Activated naive CD4-positive, alpha-beta T cell treated with anti-CD3 and anti-CD28 coated beads, Interleukin-2, amount 50 U/mL, for 72 hours (primary cell): Measurements from ENCODE around the gene MTNR1B. TPM values are rescaled to one million over a fixed set of nuclear protein-coding genes. Genes with fewer than 3 reads are reported as not detected.
A peak's percentile ranks its signal among the peaks of the same experiment; 100 is the strongest.

Source experiments
- ATAC-seq, 2 donors: fragments of 150-1000 bp; cut with Tn5 transposase; 2 replicates each; pipeline ENCODE4 v1.10.0; 2021; ENCODE audit warnings: mild to moderate bottlenecking in 2 of 2, moderate library complexity in 2 of 2
- DNase-seq, 2 donors: peaks; one replicate each; pipeline ENCODE4 v3.0.0; 2021 to 2022; ENCODE audit warnings: low spot score in 2 of 2
- H3K27ac Mint-ChIP-seq, 2 donors: one replicate each; pipeline ENCODE4 v1.8.0; 2022; ENCODE audit warnings: mild to moderate bottlenecking in 2 of 2, mixed read lengths in 2 of 2
- H3K36me3 Mint-ChIP-seq, 2 donors: one replicate each; pipeline ENCODE4 v1.8.0; 2022; ENCODE audit warnings: mixed read lengths in 2 of 2
- H3K9me3 Mint-ChIP-seq, 2 donors: one replicate each; pipeline ENCODE4 v1.8.0; 2022; ENCODE audit warnings: mixed read lengths in 2 of 2
- total RNA-seq, 2 donors: library from RNA; stranded (reverse); gene quantifications; one replicate each; pipeline ENCODE4 v1.2.3, GENCODE V29; 2022

The MTNR1B gene
- total RNA-seq, 2 donors from 2014 or later: not detected

- Mint-ChIP-seq H3K36me3 (peaks cover 0 to 4% of the 10 kb centered on the region in 2 donors), H3K9me3 (peaks cover 4 to 11% of the 10 kb centered on the region in 2 donors), H3K27ac (no peak overlapping the region)
- ATAC-seq (no peak), DNase-seq (no peak)
Measured at GRCh38 chr11:93016595-93016994, 47.1 kb downstream of the MTNR1B start.

DNA sequence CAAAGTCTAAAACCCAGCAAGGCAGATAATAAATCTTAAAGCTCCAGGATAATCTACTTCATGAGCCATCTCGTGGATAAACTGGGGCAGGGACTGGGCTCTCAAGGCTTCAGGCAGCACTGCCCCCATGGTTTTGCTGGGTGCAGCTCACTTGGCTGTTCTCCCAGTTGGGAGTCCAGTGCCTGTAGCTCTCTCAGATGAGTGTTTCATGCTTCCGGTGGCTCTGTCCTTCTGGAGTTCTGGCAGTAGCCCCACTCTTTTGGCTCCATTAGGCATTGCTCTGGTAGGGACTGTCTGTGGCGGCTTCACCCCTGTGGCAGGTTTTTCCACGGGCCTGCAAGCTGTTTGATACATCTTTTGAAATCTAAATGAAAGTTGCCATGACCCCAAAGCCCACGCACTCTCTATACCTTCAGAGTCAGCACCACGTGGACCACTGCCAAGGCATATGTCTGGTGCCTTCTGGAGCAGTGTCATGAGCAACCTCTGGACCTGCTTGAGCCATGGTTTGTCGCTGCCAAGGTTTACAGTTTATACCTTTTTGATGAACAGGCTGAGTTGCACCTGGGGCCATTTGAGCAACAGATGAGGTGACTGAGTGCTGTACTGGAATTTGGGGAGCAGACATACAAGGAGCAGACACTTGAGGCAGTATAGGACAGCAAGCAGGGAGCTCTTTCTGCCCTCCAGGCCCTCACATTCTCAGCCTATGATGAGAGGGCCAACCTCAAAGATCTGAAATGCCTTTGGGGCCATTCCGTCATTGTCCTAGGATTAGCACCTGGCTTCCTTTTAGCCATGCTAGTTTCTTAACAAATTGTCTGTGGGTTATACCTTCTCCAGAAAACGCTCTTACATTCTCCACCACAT, 48.6 kb downstream of the MTNR1B start:
- ATAC-seq (no peak), DNase-seq (no peak)
- no peak overlapping the region for H3K27ac Mint-ChIP-seq
- peaks cover 0 to 4% of the 10 kb centered on the region in 2 donors for H3K36me3 Mint-ChIP-seq
- peaks cover 4 to 8% of the 10 kb centered on the region in 2 donors for H3K9me3 Mint-ChIP-seq

DNA sequence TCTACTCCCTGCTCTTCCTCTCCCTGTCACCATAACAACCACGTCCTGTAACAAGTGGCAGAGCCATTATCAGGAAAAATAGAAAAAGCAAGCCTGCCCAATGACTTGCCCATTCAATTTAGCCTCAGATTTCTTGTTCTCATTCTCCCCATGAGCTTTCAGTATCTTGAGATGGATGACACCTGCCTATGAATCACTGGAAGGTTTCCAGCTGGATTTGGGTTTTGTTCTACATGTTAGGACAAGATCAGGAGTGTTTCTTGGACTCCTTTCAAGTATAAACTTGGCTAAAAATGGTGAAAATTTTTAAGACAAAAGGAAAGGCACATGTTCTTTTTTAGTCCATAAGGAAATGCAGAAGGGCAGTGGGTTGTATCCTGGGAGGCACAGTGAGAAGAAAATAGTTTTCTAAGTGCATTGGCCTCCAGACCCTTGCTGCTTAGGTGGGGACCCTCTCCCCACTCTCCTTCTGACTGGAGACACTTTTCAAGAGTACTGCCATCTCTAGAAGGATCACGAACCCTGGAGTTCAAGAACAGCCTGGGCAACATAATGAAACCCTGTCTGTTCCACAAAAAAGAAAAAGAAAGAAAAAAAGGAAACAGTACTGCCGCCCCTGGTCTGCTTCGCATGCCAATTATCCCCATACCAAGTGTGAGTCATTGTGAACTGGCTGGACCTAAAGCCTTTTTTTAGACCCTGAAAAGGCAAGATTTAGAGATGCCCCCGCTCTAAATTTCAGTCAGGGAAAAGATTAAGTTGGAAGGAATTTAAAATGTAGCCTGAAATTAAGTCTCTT, 51.0 kb downstream of the MTNR1B start:
- Mint-ChIP-seq H3K36me3 (peaks cover 0 to 4% of the 10 kb centered on the region in 2 donors), H3K27ac (no peak overlapping the region), H3K9me3 (peaks cover 0 to 4% of the 10 kb centered on the region in 2 donors)
- DNase-seq (no peak), ATAC-seq (no peak)

DNA sequence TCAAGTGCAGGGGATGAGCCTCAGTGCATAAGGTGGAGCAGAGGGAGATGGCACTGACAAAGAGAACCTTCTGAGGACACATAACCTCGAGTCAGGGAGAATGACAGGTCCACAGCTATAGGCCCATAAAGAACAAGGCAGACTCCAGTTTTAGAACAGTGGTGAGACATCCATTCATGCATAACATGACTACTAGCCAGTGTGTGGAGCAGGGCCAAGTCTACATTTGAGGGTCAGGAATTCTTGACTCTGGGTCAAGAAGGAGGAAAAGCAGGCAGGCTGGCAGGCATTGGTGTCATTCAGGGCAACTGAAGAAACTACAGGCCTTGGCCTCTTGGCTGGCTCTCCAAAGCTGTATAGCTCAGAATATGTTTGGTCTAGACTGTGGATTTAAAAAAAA, 54.9 kb downstream of the MTNR1B start:
- Mint-ChIP-seq H3K36me3 (no peaks in the 10 kb centered on the region), H3K27ac (no peak overlapping the region), H3K9me3 (no peaks in the 10 kb centered on the region)
- ATAC-seq: no peak
- DNase-seq: no peak

- H3K27ac Mint-ChIP-seq: no peak overlapping the region
- no peaks in the 10 kb centered on the region for H3K36me3 Mint-ChIP-seq
- ATAC-seq: no peak
- no peaks in the 10 kb centered on the region for H3K9me3 Mint-ChIP-seq
- no peak for DNase-seq
Measured at GRCh38 chr11:93025558-93026255, 56.3 kb downstream of the MTNR1B start.

DNA sequence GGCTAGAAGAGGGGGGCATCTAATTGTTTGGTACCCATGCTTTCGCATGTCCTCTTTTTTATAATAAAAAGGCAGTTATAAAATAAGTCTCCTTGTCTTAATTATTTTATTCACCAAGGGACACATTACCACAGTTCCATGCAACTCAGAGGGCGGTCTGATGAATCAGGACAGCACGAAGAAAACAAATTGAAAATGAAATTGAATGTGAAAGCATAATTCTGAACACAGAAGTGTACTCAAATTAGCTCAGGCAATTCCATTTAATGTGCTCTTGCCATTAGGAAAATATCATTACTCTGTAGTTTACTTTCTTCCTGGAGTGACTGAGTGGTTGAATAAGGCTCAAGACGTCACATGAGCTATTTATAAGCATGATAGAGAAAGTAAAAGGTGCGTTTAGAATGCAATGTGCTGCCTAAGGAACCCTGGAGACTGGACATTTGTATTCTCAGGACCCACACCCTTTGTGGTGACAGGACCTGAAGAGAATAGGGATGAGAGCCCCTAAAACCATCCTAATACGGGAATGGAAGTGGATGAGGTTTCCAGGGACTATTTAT, 59.6 kb downstream of the MTNR1B start:
- Mint-ChIP-seq H3K36me3 (no peaks in the 10 kb centered on the region), H3K27ac (peak overlapping the region in 1 of 2 donors; percentile 44), H3K9me3 (no peaks in the 10 kb centered on the region)
- ATAC-seq (peak in 1 of 2 donors; percentile 30), DNase-seq (no peak)

GRCh38 chr11:93031386-93031785, 61.9 kb downstream of the MTNR1B start:
- ATAC-seq: peak in 1 of 2 donors; percentile 70

More at GRCh38 chr11:93031386-93031785, 61.9 kb downstream of the MTNR1B start:
- DNase-seq: no peak
- Mint-ChIP-seq H3K9me3 (no peaks in the 10 kb centered on the region), H3K36me3 (no peaks in the 10 kb centered on the region), H3K27ac (peak overlapping the region in 1 of 2 donors; percentile 54)

Other genes starting within 250 kb of the MTNR1B start
- 10 to 100 TPM; 14.9 to 20.7 TPM for gene SLC36A4, start 228.3 kb downstream of the MTNR1B start, total RNA-seq